ENCODE results near the gene EDRF1. TPM values are rescaled to one million over a fixed set of nuclear protein-coding genes. Genes with fewer than 3 reads are reported as not detected.

EDRF1 gene
- total and polyA plus RNA-seq, 2 of the 13 experiments (the other 11 are each of a cell fraction or from before 2014, with no cell fraction given), result 16.9 to 26.7 TPM

GRCh38 chr10:125719173-125720001 is at the start of gene EDRF1 (continued):
- TF ChIP-seq RBFOX2 (IDR thresholded peaks at IDR 0.05; ENCODE audit: low read depth, low read length) (peak; percentile 96), MXI1 (IDR thresholded peaks at IDR 0.05; ENCODE audit: borderline replicate concordance, low read depth, low read length) (peak; percentile 87; the same call in 2 of the 3 replicates), ZBTB8A (CRISPR knock-in tag; IDR thresholded peaks at IDR 0.05; ENCODE audit: borderline replicate concordance, low read depth) (peak; percentile 46; the same call in 1 of the 2 replicates), ELF1 (CRISPR knock-in tag; IDR thresholded peaks at IDR 0.05) (peak; percentile 93), TARDBP (CRISPR knock-in tag; IDR thresholded peaks at IDR 0.05) (0 out of 2 replicates have a peak, but pooled peaks have one; percentile 29), PHF21A (CRISPR knock-in tag; IDR thresholded peaks at IDR 0.05) (no peak; the same call in 1 of the 2 replicates), FOXO4 (CRISPR knock-in tag; conservative IDR thresholded peaks at IDR 0.05) (no peak), NRL (CRISPR knock-in tag; IDR thresholded peaks at IDR 0.05; ENCODE audit: borderline replicate concordance) (0 out of 2 replicates have a peak, but pooled peaks have one; percentile 67), KDM2A (CRISPR knock-in tag; IDR thresholded peaks at IDR 0.05; ENCODE audit: borderline replicate concordance, low read depth) (peak; percentile 66; the same call in 1 of the 2 replicates), KLF12 (CRISPR knock-in tag; IDR thresholded peaks at IDR 0.05; ENCODE audit: borderline replicate concordance) (peak; percentile 56; the same call in 1 of the 2 replicates), MLXIP (CRISPR knock-in tag; IDR thresholded peaks at IDR 0.05; ENCODE audit: borderline replicate concordance) (no peak; the same call in 1 of the 2 replicates), SNRNP70 (IDR thresholded peaks at IDR 0.05; ENCODE audit: low read depth, low read length) (no peak), TAF15 (IDR thresholded peaks at IDR 0.05; ENCODE audit: low read depth, low read length, poor library complexity, severe bottlenecking) (peak; percentile 15), ZNF275 (CRISPR knock-in tag; IDR thresholded peaks at IDR 0.05; ENCODE audit: borderline replicate concordance) (peak; percentile 47; the same call in 1 of the 2 replicates), TOE1 (CRISPR knock-in tag; IDR thresholded peaks at IDR 0.05) (peak; percentile 71; the same call in 1 of the 2 replicates), KMT2A (CRISPR knock-in tag; IDR thresholded peaks at IDR 0.05) (peak; percentile 92), ZNF496 (CRISPR knock-in tag; IDR thresholded peaks at IDR 0.05; ENCODE audit: insufficient replicate concordance) (no peak), ZFP91 (CRISPR knock-in tag; IDR thresholded peaks at IDR 0.05; ENCODE audit: borderline replicate concordance) (peak; percentile 94), ZFP1 (CRISPR knock-in tag; IDR thresholded peaks at IDR 0.05) (no peak), ATRX (CRISPR knock-in tag; IDR thresholded peaks at IDR 0.05; ENCODE audit: borderline replicate concordance) (no peak), ZNF660 (CRISPR knock-in tag; IDR thresholded peaks at IDR 0.05; ENCODE audit: borderline replicate concordance, low read depth) (no peak)

Measured in HepG2 (cell line).